ENCODE measurements around the gene PIP4K2A.
A peak's percentile ranks its signal among the peaks of the same experiment; 100 is the strongest.
"Not testable (repeated sequence)": the region's sequence is repeated elsewhere in the genome, so short reads cannot be mapped to it uniquely, and the experiment has no call there.

PIP4K2A gene

GRCh38 chr10:22554461-22555182 lies 159.8 kb downstream of the PIP4K2A start:
- peak; percentile 49 to 59 for DNase-seq (ENCODE audit: low read depth in 2 of 2)

- no peak for DNase-seq (ENCODE audit: low read depth in 2 of 2)
Measured at GRCh38 chr10:22553452-22553995, 160.9 kb downstream of the PIP4K2A start.

GRCh38 chr10:22552888-22553378 lies 161.4 kb downstream of the PIP4K2A start:
- no peak for DNase-seq (ENCODE audit: low read depth in 2 of 2)

GRCh38 chr10:22551681-22552365 lies 162.6 kb downstream of the PIP4K2A start:
- DNase-seq (ENCODE audit: low read depth in 2 of 2), result no peak

GRCh38 chr10:22550732-22551131 lies 163.6 kb downstream of the PIP4K2A start:
- no peak for DNase-seq (ENCODE audit: low read depth in 2 of 2)

GRCh38 chr10:22548344-22548743 lies 166.0 kb downstream of the PIP4K2A start:
- no peak for DNase-seq (ENCODE audit: low read depth in 2 of 2)

GRCh38 chr10:22545643-22546042 lies 168.7 kb downstream of the PIP4K2A start:
- DNase-seq (ENCODE audit: low read depth in 2 of 2), result no peak

- DNase-seq (ENCODE audit: low read depth in 2 of 2), result no peak
Measured at GRCh38 chr10:22544325-22545068, 169.9 kb downstream of the PIP4K2A start.

GRCh38 chr10:22542773-22543172 lies 171.6 kb downstream of the PIP4K2A start:
- DNase-seq (ENCODE audit: low read depth in 2 of 2), result no peak

- no peak for DNase-seq (ENCODE audit: low read depth in 2 of 2)
Measured at GRCh38 chr10:22541900-22542299, 172.5 kb downstream of the PIP4K2A start.

- no peak for DNase-seq (ENCODE audit: low read depth in 2 of 2)
Measured at GRCh38 chr10:22539579-22540298, 174.6 kb downstream of the PIP4K2A start.

- DNase-seq (ENCODE audit: low read depth in 2 of 2), result no peak
Measured at GRCh38 chr10:22537810-22538209, 176.6 kb downstream of the PIP4K2A start.

- DNase-seq (ENCODE audit: low read depth in 2 of 2), result no peak
Measured at GRCh38 chr10:22536620-22537019, 177.8 kb downstream of the PIP4K2A start.

- DNase-seq (ENCODE audit: low read depth in 2 of 2), result no peak
Measured at GRCh38 chr10:22534849-22535604, 179.4 kb downstream of the PIP4K2A start.

GRCh38 chr10:22531441-22531840 lies 182.9 kb downstream of the PIP4K2A start:
- no peak for DNase-seq (ENCODE audit: low read depth in 2 of 2)

GRCh38 chr10:22531008-22531407 lies 183.4 kb downstream of the PIP4K2A start:
- no peak for DNase-seq (ENCODE audit: low read depth in 2 of 2)

GRCh38 chr10:22527520-22527919 lies 186.9 kb downstream of the PIP4K2A start:
- no peak for DNase-seq (ENCODE audit: low read depth in 2 of 2)

GRCh38 chr10:22524333-22524732 lies 190.0 kb downstream of the PIP4K2A start:
- not testable (repeated sequence) for DNase-seq (ENCODE audit: low read depth in 2 of 2)

GRCh38 chr10:22520645-22521044 lies 193.7 kb downstream of the PIP4K2A start:
- DNase-seq (ENCODE audit: low read depth in 2 of 2), result not testable (repeated sequence)

GRCh38 chr10:22518167-22518724 lies 196.1 kb downstream of the PIP4K2A start:
- DNase-seq (ENCODE audit: low read depth in 2 of 2), result no peak

All from fibroblast of skin of left quadriceps (primary cell).